GM21367 (cell line): ENCODE results near the gene COMMD1.
"Not testable (repeated sequence)": the region's sequence is repeated elsewhere in the genome, so short reads cannot be mapped to it uniquely, and the experiment has no call there.

Experiments used
- ATAC-seq: cut with Tn5 transposase; IDR thresholded peaks from one replicate; pipeline ENCODE4 v1.9.1; 2021; ENCODE audit not compliant: unreplicated experiment

COMMD1 gene

DNA sequence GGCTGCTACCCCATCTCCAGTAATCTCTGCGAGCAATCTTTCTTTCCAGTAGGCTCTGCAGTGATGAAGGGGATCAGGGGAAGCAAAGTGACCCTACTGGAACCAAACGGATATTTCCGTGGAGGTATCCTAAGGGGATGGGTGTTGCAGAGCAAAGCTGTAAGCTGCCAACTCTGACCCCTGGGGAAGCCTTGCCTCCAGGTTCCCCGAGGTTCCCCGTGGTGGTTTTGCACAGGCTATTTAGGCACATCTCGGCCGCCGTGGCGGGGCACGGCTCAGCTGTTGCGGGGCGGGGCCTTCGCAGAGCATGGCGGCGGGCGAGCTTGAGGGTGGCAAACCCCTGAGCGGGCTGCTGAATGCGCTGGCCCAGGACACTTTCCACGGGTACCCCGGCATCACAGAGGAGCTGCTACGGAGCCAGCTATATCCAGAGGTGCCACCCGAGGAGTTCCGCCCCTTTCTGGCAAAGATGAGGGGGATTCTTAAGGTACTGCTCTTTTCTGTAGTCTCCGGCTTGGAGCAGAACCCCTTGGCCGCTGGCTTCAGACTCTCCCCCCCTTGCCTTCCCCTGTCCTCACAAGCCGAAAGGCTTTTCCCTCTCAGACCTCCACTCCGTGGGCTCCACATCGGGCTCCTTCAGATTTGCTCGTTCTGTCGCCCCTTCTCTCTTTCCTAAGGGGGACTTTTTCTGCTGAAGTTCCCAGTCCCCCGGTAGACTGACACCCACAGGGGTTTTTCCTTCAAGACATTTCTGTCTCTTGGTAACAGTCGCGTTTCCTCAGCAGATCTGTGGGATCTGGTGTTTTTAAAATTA is at the start of gene COMMD1:
COMMD1 (plus strand) TSS at position 303 of the 814 bp plus-strand sequence; CDS start at position 308, 5 bp downstream.
- peak; percentile 91 for ATAC-seq

DNA sequence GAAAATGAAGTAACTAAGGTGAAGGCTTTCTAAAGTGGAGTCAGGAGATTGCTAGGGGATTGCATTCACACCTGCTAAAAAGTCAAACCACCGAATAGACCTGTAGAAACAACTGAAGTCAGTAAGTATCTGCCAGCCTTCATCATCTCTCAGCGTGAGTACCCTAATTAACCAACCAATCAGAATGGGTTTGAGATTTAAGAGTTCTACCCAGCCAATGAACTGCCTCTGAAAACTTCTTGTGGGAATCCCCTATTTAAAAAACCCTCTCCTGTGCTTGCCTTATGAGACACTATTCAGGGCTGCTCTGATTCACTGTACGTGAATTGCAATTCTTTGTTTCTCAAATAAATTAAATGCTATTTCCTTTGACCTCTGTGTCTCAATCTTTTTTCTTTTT is 48.2 kb upstream of the COMMD1 start:
- ATAC-seq: no peak

DNA sequence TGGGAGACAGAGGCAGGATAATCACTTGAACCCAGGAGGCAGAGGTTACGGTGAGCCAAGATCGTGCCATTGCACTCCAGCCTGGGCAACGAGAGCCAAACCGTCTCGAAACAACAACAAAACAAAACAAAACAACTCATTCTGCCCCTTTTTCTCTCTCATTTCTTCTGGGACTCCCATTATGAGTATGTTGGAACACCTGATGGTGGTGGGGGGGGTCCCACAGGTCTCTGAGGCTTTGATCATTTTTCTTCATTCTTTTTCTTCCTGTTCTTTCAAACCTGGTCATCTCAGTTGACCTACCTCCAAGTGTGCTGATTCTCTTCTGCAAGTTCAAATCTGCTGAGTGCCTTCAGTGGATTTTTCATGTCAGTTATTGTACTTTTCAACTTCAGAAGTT is 43.4 kb upstream of the COMMD1 start:
- no peak for ATAC-seq

DNA sequence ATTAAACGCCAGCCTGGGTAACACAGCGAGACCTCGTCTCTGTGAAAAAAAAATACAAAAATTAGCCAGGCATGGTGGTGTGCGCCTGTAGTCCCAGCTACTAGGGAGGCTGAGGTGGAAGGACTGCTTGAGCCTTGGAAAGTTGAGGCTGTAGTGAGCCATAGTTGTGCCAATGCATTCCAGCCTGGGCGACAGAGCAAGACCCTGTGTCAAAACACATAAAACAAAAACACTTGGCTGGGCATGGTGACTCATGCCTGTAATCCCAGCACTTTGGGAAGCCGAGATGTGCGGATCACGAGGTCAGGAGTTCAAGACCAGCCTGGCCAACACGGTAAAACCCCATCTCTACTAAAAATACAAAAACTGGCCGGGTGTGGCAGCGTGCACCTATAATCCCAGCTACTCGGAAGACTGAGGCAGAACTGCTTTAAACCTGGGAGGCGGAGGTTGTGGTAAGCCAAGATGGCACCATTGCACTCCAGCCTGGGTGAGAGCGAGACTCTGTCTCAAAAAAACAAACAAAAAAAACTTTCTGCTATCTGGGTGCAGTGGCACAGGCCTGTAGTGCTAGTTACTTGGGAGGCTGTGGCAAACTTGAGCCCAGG is 38.9 kb upstream of the COMMD1 start:
- not testable (repeated sequence) for ATAC-seq

DNA sequence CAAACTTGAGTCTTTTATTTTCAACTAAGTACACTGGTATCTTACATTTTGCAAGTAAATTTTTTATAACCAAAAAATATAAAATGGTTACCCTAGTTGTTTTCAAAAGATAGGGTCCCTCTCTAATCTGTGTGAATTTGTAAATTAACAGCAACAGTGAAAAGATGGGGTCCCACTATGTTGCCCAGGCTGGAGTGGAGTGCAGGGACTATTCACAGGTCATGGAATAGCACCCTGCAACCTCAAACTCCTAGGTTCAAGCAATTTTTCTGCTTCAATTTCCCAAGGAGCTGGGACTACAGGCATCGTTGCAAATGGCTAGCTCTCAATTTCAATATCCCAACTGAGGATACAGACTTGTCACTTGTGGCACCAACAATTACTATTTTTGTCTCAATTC is 29.1 kb upstream of the COMMD1 start:
- no peak for ATAC-seq

DNA sequence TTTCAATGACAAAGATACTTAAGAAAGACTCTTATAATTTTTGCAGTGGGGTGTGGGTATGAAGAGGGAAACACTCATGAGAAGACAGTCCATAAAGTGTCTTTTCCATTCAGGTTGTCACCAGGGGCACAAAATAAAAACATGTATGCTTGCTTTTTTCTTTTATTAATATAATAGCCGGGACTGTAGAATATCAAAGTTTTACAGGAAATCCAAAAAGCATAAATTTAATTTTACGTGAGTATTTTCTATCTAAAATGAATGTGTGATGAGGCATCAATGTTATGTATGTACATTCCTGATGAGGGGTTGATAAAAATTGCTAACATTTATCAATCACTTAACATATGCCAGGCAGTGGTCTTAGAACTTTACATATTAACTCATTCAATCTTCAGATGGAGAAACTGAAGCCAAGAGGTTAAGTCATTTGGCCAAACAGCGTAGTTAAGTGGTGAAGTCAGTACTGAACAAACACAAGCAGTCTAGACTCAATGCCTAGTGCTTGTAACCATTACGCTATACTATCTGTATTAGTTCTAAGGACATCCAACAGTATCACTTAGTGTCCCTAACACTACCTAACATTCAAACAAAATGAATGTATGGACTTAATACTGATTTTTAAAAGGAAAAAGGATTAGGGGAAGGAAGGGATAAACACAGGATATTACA is 27.8 kb upstream of the COMMD1 start:
- ATAC-seq: no peak

DNA sequence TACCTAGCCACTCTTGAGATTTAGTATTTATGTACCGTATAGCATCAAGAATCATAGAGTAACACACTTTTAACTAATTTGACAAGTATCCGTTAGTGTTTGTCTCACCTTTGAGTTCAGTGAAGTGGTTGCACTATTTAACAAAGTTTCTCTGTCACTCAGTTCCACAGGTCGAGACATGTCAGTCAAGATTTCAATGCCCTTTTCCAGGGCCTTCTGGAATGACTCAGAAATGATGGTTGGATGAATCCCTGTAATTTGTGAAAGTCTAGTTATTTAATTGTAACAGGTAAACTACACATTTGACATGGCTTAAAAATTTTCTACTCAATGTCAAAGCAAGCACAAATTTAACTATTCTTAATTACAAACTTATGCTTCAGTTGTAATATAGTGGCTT is 26.7 kb upstream of the COMMD1 start:
- no peak for ATAC-seq

DNA sequence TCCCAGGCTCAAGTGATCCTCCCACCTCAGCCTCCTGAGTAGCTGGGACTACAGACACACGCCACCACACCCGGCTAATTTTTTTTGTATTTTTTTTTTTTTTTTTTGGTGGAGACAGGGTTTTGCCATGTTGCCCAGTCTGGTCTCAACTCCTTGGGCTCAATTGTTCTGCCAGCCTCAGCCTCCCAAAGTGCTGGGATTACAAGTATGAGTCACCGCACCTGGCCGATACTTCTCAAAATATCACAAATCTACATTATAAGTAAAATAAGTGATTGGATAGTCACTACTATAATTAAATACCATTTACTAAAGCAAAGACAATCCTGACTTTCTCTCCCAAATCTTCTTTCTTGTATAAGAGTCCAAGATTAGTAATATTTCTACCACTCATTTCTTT is 26.1 kb upstream of the COMMD1 start:
- ATAC-seq: not testable (repeated sequence)

DNA sequence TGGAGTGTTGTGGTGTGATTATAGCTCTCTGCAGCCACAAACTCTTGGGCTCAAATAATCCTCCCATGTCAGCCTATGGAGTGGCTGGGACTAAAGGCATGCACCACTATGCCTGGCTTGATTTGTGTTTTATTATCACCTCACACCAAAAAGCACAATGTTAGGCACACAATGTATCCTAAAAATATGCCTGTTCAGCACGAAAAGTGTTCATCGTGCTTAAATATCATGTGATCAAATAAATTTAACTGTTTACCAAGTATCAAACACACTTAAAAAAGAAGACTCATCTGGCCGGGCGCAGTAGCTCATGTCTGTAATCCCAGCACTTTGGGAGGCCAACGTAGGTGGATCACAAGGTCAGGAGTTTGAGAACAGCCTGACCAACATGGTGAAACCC is 22.6 kb upstream of the COMMD1 start:
- ATAC-seq: no peak

DNA sequence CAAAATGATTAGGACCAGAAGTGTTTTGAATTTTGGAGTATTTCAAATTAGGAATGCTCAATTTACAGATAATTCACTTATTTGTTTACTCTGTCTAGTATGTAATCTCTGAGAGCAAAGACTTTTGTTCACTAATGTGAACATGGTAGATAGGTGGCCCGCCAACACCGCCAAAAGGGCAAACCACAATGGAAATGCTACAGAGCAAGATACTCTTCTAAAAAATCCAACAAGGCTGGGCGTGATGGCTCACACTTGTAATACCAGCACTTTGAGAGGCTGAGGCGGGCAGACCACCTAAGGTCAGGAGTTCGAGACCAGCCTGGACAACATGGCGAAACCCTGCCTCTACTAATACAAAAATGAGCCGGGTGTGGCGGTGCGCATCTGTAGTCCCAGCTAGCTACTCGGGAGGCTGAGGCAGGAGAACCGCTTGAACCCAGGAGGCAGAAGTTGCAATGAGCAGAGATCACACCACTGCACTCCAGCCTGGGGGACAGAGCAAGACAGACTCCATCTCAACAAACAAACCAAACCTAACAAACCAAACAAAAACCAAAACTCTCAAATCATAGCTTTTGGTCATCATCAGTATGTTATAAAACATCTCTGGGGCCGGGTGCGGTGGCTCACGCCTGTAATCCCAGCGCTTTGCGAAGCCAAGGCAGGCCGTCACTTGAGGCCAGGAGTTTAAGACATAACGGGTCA is 19.4 kb upstream of the COMMD1 start:
- ATAC-seq: no peak

DNA sequence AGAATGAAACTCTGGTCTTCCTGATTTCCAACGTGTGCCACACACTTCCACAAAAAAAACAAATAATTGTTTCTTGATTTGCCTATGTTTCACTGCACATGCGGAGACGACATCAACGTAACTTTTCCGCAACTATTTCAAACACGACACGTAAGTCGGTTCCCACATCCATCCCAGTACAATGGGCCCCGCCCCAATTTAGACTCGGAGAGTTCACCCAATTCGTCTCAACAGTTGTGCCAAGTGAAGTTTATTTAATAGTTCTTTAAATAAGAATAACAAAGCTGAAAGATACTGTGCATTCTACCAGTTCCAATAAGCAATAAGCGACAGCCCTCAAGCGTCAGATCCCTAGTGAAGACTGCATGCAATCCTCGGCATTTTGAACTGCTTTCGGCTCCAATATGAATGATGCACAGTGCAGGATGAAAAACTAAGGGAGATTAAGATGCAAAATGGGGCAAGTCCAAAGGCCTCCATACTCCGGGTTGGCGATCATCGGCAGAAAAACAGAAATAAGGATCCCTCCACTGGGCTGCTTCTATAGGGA is 17.7 kb upstream of the COMMD1 start:
- ATAC-seq: no peak

DNA sequence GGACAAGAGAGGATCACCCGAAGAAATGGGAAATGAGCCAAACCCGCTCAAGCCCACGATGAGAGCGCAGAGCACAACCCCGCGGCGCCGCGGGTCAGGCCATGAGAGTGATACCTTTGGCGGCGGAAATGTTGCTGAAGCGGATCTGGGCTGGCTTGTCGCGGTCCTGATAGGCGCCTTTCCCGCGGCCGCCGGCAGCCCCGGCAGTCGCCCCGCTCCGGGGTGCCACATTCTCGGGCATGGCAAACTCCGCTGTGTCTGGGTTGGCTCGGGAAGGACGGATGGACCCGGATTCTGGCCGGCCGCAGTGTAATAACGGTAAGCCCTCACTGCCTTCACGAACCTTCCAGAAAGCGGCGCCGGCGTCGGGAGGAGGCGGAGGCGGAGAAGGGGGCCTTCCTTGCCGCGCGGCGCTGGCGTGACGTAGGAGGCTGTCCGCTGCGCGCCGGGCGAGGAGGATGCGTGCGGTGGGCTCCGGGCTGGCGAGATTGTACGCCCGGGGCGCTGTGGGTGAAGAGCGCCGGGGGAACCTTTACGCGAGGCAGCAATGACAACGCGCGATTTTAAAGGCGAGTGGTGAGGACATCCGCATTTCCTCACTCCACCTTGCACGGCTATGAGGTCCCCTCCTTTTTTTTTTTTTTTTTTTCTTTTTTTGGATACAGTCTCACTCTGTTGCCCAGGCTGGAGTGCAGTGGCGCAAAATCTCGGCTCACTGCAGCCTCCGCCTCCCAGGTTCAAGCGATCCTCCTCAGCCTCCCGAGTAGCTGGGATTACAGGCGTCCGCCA is 17.0 kb upstream of the COMMD1 start, which contains the start of gene CCT4:
CCT4 (minus strand) TSS at position 390 of the 789 bp plus-strand sequence; CDS start at position 241, 149 bp downstream.
- peak; percentile 72 for ATAC-seq

DNA sequence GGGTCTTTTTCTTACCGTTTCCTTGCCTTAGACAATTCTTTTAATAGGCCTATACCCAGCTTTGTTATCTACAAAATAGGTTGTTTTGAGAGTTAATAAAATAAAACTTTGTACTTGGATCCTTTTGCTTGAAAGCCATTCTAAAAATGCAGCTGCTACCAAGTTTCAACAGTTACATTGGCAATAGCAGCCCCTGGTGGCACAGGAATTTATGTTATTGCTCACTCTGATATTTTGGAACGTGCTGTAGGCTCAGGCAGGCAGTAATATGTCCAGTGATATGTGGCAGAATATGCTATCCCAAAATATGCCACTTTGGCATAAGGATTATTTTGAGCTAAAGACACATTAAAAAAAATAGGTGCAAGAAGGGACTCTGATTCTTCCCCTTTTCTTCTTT is 6.7 kb upstream of the COMMD1 start:
- no peak for ATAC-seq

DNA sequence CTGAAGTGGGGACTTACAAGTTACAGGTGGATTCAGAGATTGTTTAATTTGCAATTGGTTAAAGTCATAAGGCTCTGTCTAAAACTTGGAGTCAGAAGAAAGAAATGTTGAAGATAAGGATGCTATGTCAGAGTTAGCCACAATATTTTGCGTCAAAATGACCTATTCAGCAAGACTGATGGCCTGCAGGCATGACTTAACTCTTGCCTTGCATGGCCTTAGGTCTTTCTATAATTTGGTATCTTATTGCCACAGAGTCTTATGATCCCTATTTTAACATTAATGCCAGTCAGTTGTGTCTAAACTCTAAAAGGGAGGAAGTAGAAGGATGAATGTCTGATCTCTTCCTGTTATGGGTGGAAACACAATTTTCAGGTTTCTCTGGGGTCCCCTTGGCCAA is 5.2 kb upstream of the COMMD1 start:
- no peak for ATAC-seq

DNA sequence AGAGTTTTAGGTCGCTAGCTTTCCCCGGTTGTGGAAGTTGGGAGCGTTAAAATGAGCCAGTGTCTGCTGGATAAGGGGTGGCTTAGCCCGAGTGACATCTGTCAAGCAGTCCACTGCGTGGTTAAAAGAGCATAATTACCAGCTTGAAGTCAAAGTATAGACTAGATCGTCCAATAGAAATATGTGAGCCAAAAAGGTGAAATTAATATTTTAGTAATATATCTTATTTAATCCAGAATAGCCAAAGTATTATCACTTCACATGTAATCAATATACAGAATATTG is 654 bp downstream of the COMMD1 start:
- no peak for ATAC-seq

DNA sequence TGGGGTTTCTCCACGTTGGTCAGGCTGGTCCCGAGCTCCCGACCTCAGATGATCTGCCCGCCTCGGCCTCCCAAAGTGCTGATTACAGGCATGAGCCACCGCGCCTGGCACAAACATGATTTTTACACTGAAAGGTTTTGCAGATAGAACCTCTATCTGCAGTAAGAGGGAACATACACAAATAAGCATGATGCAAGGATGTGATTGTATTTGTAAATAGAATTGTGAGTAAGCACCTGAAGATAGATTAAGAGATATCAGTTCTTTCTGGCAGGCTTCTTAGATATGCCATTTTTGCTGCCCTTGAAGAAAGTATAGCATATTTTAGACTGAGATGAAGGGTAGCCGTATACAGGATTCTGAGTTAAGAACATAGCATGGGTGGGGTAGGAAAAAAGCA is 3.6 kb downstream of the COMMD1 start:
- no peak for ATAC-seq

DNA sequence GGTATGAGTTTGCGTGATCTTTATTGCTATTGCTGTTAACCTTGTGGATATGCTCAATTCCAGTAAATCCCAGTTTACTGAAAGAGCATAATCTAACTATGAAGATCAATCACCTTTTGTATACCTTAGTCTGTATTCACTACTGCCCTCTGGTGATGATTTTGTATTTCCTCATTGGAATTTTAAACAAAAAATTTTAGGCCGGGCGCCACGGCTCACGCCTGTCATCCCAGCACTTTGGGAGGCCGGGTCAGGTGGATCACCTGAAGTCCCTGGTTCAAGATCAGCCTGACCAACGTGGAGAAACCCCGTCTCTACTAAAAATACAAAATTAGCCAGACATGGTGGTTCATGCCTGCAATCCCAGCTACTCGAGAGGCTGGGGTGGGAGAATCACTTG is 5.1 kb downstream of the COMMD1 start:
- no peak for ATAC-seq

DNA sequence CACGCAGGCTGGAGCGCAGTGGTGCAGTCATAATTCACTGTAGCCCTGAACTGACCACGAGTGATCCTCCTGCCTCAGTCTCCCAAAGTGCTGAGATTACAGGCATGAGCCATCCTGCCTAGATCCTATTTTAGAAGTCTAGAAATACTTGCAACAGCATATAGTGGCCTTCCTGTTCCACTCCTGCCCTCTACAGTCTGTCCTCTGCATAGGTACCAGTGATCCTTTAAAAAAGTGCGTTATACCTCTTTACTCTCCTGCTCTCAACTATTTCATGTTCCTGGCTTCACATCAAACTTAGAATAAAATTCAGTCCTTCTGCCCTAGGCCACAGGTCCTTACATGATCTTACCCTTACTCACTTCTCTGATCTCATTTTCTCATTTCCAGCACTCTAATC is 6.0 kb downstream of the COMMD1 start:
- no peak for ATAC-seq

DNA sequence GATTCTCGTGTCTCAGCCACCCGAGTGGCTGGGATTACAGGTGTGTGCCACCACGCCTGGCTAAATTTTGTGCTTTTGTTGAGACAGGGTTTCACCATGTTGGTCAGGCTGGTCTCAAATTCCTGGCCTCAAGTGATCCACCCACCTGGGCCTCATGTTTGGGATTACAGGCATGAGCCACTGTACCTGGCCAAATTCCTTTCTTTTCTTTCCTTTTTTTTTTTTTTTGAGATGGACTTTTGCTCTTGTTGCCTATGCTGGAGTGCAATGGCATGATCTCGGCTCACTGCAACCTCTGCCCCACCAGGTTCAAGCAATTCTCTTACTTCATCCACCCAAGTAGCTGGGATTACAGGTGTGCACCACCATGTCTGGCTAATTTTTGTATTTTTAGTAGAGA is 9.3 kb downstream of the COMMD1 start:
- ATAC-seq: not testable (repeated sequence)

DNA sequence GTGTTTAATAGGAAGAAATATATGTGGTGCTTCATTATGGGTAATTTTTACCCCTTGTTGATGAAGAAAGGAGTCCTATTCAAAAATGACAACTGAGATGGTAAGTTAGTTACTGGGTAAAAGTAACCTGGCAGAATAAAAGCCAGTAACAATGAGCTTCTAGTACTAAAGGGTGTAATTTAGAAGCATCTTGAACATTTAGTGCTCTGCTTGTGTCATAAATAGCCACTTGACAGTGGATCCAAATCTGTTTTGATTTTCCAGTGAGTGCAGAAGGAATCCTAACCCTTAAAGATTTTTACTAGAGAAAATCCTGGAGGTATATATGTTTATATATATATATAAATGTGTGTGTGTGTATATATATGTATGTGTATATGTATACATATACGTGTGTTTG is 15.1 kb downstream of the COMMD1 start:
- no peak for ATAC-seq

DNA sequence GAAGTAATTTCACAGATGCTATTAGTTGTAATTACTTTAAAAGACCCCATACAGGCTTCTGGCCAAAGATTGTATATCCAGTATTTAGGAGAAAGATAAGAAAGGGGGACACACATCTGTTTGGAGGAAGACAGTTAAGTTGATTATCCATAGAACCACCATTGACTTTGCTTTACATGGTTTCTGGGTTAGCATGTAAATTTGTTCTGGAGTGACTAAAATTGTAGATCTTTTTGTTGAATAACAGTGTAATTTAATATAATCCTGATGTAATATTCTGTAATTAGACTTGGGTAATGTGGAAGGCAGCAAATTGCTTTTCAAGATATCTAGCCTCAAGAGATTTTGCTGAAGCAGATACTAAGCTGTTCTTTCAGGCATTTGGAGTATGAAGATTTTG is 17.2 kb downstream of the COMMD1 start:
- ATAC-seq: no peak
